GM23338 (cell line): ENCODE data around the gene DUSP6. TPM values are rescaled to one million over a fixed set of nuclear protein-coding genes. Genes with fewer than 3 reads are reported as not detected.

Experiments
- ATAC-seq: fragments of 200-7000 bp; cut with Tn5 transposase; 3 replicates; pipeline ENCODE4 v1.9.1; 2020
- DNase-seq: peaks from one replicate; pipeline ENCODE4 v3.0.0-alpha.2; 2015; ENCODE audit warnings: low spot score
- H2AFZ ChIP-seq: fragments of 200-600 bp; sonication (generic); 2 replicates; pipeline ENCODE4 v1.8.0; 2016; ENCODE audit warnings: antibody characterized with exemption, mild to moderate bottlenecking, moderate library complexity
- H3F3A ChIP-seq: fragments of 200-600 bp; sonication (generic); replicated peaks from 2 replicates; pipeline ENCODE4 v1.8.0; 2017; ENCODE audit warnings: antibody characterized with exemption, mixed run types, low read depth
- H3K27ac ChIP-seq: fragments of 200-600 bp; sonication (generic); 2 replicates; pipeline ENCODE4 v1.6.1; 2016; ENCODE audit warnings: low read depth
- H3K27me3 ChIP-seq: fragments of 200-600 bp; sonication (generic); 2 replicates; pipeline ENCODE4 v1.8.0; 2016; ENCODE audit warnings: mild to moderate bottlenecking, mixed run types, moderate library complexity; ENCODE audit not compliant: insufficient read depth
- H3K36me3 ChIP-seq: fragments of 200-600 bp; sonication (generic); 2 replicates; pipeline ENCODE4 v1.8.0; 2016; ENCODE audit warnings: mild to moderate bottlenecking; ENCODE audit not compliant: insufficient read depth
- H3K4me1 ChIP-seq: fragments of 200-600 bp; sonication (generic); 2 replicates; pipeline ENCODE4 v1.8.0; 2016; ENCODE audit warnings: mild to moderate bottlenecking, moderate library complexity; ENCODE audit not compliant: insufficient read depth
- H3K4me2 ChIP-seq: fragments of 200-600 bp; sonication (generic); 2 replicates; pipeline ENCODE4 v1.7.1; 2017; ENCODE audit warnings: mixed run types
- H3K4me3 ChIP-seq: fragments of 200-600 bp; sonication (generic); 2 replicates; pipeline ENCODE4 v1.6.1; 2016; ENCODE audit warnings: mixed run types
- H3K79me2 ChIP-seq: fragments of 200-600 bp; sonication (generic); replicated peaks from 2 replicates; pipeline ENCODE4 v1.8.0; 2017; ENCODE audit warnings: mild to moderate bottlenecking; ENCODE audit not compliant: insufficient read depth
- H3K9me2 ChIP-seq: fragments of 200-600 bp; sonication (generic); 2 replicates; pipeline ENCODE4 v1.8.0; 2017; ENCODE audit not compliant: insufficient read depth
- H4K20me1 ChIP-seq: fragments of 200-600 bp; sonication (generic); replicated peaks from 2 replicates; pipeline ENCODE4 v1.8.0; 2017; ENCODE audit warnings: mild to moderate bottlenecking; ENCODE audit not compliant: insufficient read depth
- H3K27ac Mint-ChIP-seq: 2 replicates; pipeline ENCODE4 v1.8.0; 2020; ENCODE audit warnings: inconsistent platforms, mild to moderate bottlenecking, moderate library complexity, mixed read lengths
- H3K27me3 Mint-ChIP-seq: 3 replicates; pipeline ENCODE4 v1.8.0; 2022; ENCODE audit warnings: low read depth, mild to moderate bottlenecking, moderate library complexity, mixed read lengths, inconsistent platforms; ENCODE audit not compliant: insufficient read depth, poor library complexity
- H3K36me3 Mint-ChIP-seq: 3 replicates; pipeline ENCODE4 v1.8.0; 2021; ENCODE audit warnings: low read depth, mild to moderate bottlenecking, inconsistent platforms, moderate library complexity, mixed read lengths
- H3K4me1 Mint-ChIP-seq: 3 replicates; pipeline ENCODE4 v1.8.0; 2020; ENCODE audit warnings: mild to moderate bottlenecking, inconsistent platforms, mixed read lengths
- H3K4me3 Mint-ChIP-seq: 3 replicates; pipeline ENCODE4 v1.8.0; 2021; ENCODE audit warnings: moderate library complexity, mild to moderate bottlenecking, inconsistent platforms, mixed read lengths
- H3K9me3 Mint-ChIP-seq: 3 replicates; pipeline ENCODE4 v1.8.0; 2020; ENCODE audit warnings: moderate library complexity, mild to moderate bottlenecking, inconsistent platforms, mixed read lengths
- CREB1 ChIP-seq: fragments of 250-450 bp; sonication (Bioruptor Pico); IDR thresholded peaks from 2 replicates; pipeline ENCODE4 v1.5.0; 2020; ENCODE audit warnings: low read depth, mild to moderate bottlenecking, moderate library complexity
- EZH2phosphoT487 ChIP-seq: fragments of 200-600 bp; sonication (generic); IDR thresholded peaks from one replicate; pipeline ENCODE4 v1.8.1; 2018; ENCODE audit warnings: antibody characterized with exemption; ENCODE audit not compliant: unreplicated experiment
- JUNB ChIP-seq: IDR thresholded peaks from one replicate; pipeline ENCODE4 v1.6.1; 2016; ENCODE audit warnings: antibody characterized with exemption; ENCODE audit not compliant: unreplicated experiment
- NANOG ChIP-seq: IDR thresholded peaks from 2 replicates; pipeline ENCODE4 v1.6.1; 2016; ENCODE audit warnings: antibody characterized with exemption, borderline replicate concordance
- POLR2AphosphoS5 ChIP-seq: IDR thresholded peaks from 2 replicates; pipeline ENCODE4 v1.6.1; 2016; ENCODE audit warnings: antibody characterized with exemption, low read depth
- REST ChIP-seq: IDR thresholded peaks from one replicate; pipeline ENCODE4 v1.6.1; 2018; ENCODE audit warnings: antibody characterized with exemption; ENCODE audit not compliant: unreplicated experiment
- STAT1 ChIP-seq: IDR thresholded peaks from one replicate; pipeline ENCODE4 v1.6.1; 2016; ENCODE audit warnings: antibody characterized with exemption; ENCODE audit not compliant: unreplicated experiment
- ZNF114 ChIP-seq: fragments of 250-450 bp; sonication (Bioruptor Pico); IDR thresholded peaks from 2 replicates; pipeline ENCODE4 v1.5.0; 2020; ENCODE audit warnings: mild to moderate bottlenecking, moderate library complexity
- polyA plus RNA-seq: library from polyadenylated mRNA; unstranded; fragments of >200 nt; fragmentation: Nextera tagmentation; extraction: Ambion mirVana; gene quantifications from 2 replicates; pipeline ENCODE4 v1.2.1, GENCODE V29; 2016
- total RNA-seq: library from RNA; depleted of rRNA; stranded (reverse); fragments of >200 nt; shearing (Covaris generic); gene quantifications from 2 replicates; pipeline ENCODE4 v1.2.3, GENCODE V29; 2014

DUSP6 gene
- total and polyA plus RNA-seq, 2 experiments from 2014 or later, result 117 to 191 TPM

- no peak overlapping the region for H3K27ac Mint-ChIP-seq
- ATAC-seq (no peak), DNase-seq (no peak)
- H3K4me3 Mint-ChIP-seq, result peak overlapping the region; percentile 14; the same call in 1 of the 3 replicates
- peaks cover 42% of the 10 kb centered on the region for H3K27me3 ChIP-seq
- no peaks in the 10 kb centered on the region for H3K36me3 ChIP-seq
- H3K27me3 Mint-ChIP-seq, result peaks cover 26% of the 10 kb centered on the region
- TF ChIP-seq REST (peak; percentile 34), EZH2phosphoT487 (no peak)
- H3K9me3 Mint-ChIP-seq, result peaks cover 2% of the 10 kb centered on the region; the same call in 2 of the 3 replicates
- H3K9me2 ChIP-seq, result no peaks in the 10 kb centered on the region
- no peaks in the 10 kb centered on the region for H4K20me1 ChIP-seq
- peaks cover 6% of the 10 kb centered on the region; the same call in 2 of the 3 replicates for H3K36me3 Mint-ChIP-seq
- H3K4me1 ChIP-seq, result peaks cover 52% of the 10 kb centered on the region
- no peak overlapping the region for H2AFZ ChIP-seq
- H3K27ac ChIP-seq, result no peak overlapping the region
- peaks cover 19% of the 10 kb centered on the region; the same call in 1 of the 2 replicates for H3F3A ChIP-seq
- peak overlapping the region; percentile 10; the same call in 1 of the 2 replicates for H3K4me3 ChIP-seq
- peak overlapping the region; percentile 96 for H3K4me2 ChIP-seq
- H3K4me1 Mint-ChIP-seq, result peaks cover 60% of the 10 kb centered on the region
- 0 out of 2 replicates have a peak, but pooled peaks cover 6% of the 10 kb centered on the region for H3K79me2 ChIP-seq
These were observed 5.0 kb upstream of the DUSP6 start for GRCh38 chr12:89357297-89357730.

DNA sequence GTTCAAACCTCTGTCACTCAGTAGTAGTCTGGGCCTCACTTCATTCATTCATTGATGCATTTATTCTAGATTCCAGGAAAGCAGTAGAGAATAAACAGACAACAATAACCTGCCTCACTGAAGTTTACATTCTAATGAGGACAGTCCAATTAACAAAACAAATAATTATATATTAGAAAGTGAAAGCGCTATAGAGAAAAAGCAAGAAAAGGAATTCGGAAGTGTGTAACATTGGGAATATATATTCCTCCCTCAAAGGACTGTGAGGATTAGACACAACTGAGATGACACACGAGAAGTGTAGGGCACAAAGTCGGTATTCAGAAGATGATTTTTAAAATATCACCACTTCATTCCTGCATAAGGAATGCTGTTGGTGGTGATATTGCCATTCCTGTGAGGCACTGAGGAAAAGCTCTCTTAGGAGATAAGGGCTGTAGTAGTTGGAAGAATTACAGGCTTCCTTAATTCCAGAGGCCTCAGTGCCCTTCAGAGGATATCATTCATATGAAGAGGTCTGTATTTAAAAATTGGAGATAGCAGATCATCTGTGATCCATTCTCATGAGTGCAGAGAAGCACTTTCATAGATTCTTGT is 3.9 kb upstream of the DUSP6 start:
- Mint-ChIP-seq H3K4me1 (peaks cover 60% of the 10 kb centered on the region), H3K9me3 (peaks cover 7% of the 10 kb centered on the region; the same call in 2 of the 3 replicates), H3K36me3 (peaks cover 18% of the 10 kb centered on the region), H3K27ac (no peak overlapping the region), H3K27me3 (peaks cover 37% of the 10 kb centered on the region), H3K4me3 (peak overlapping the region; percentile 89)
- Histone ChIP-seq H3K4me1 (peaks cover 52% of the 10 kb centered on the region), H3F3A (peaks cover 19% of the 10 kb centered on the region; the same call in 1 of the 2 replicates), H3K4me3 (peak overlapping the region; percentile 70), H4K20me1 (no peaks in the 10 kb centered on the region), H3K36me3 (no peaks in the 10 kb centered on the region), H3K4me2 (peak overlapping the region; percentile 96), H2AFZ (no peak overlapping the region), H3K27me3 (peaks cover 43% of the 10 kb centered on the region), H3K27ac (no peak overlapping the region), H3K79me2 (peaks cover 16% of the 10 kb centered on the region), H3K9me2 (no peaks in the 10 kb centered on the region)
- DNase-seq (no peak), ATAC-seq (no peak)
- no peak for TF ChIP-seq CREB1
- no peak for TF ChIP-seq STAT1
- TF ChIP-seq POLR2AphosphoS5, result no peak
- no peak for TF ChIP-seq EZH2phosphoT487
- TF ChIP-seq JUNB, result no peak
- TF ChIP-seq NANOG, result no peak
- no peak for TF ChIP-seq ZNF114
